Keratinocyte (primary cell): ENCODE measurements around the gene CEMP1. TPM values are rescaled to one million over a fixed set of nuclear protein-coding genes. Genes with fewer than 3 reads are reported as not detected.
A peak's percentile ranks its signal among the peaks of the same experiment; 100 is the strongest.

Experiments
- DNase-seq: peaks from one replicate; pipeline ENCODE4 v3.0.0-alpha.2; 2011; ENCODE audit warnings: low read depth, missing footprints, low spot score
- FAIRE-seq: peaks from 2 replicates; lab custom pipeline; 2011; peaks lifted over from hg19 to GRCh38; lab: Jason Lieb, UNC
- H2AFZ ChIP-seq: 2 replicates; pipeline ENCODE4 v1.6.0; 2012; ENCODE audit warnings: low read length, control low read depth, inconsistent platforms; ENCODE audit not compliant: control insufficient read depth
- H3K27ac ChIP-seq: 2 replicates; pipeline ENCODE4 v1.5.1; 2011; ENCODE audit warnings: low read length; ENCODE audit not compliant: control insufficient read depth, insufficient read depth
- H3K27me3 ChIP-seq: 3 replicates; pipeline ENCODE4 v1.6.0; 2011; ENCODE audit warnings: low read length; ENCODE audit not compliant: control insufficient read depth, insufficient read depth; ENCODE audit errors: extremely low read depth
- H3K36me3 ChIP-seq, 2 experiments: 2 replicates in 1 of 2; 3 replicates in 1 of 2; pipeline ENCODE4 v1.5.1; 2011; ENCODE audit warnings: low read length in 2 of 2, mild to moderate bottlenecking in 1 of 2; ENCODE audit not compliant: control insufficient read depth in 2 of 2, insufficient read depth in 2 of 2; ENCODE audit errors: extremely low read depth in 1 of 2
- H3K4me1 ChIP-seq: 3 replicates; pipeline ENCODE4 v1.5.1; 2011; ENCODE audit warnings: low read length; ENCODE audit not compliant: control insufficient read depth, insufficient read depth; ENCODE audit errors: extremely low read depth
- H3K4me2 ChIP-seq: 3 replicates; pipeline ENCODE4 v1.6.0; 2011; ENCODE audit warnings: low read depth, low read length; ENCODE audit not compliant: control insufficient read depth, insufficient read depth; ENCODE audit errors: extremely low read depth
- H3K4me3 ChIP-seq, 3 experiments: fragments of 200-600 bp in 1 of 3; sonication (generic) in 1 of 3; 2 replicates in 2 of 3; 3 replicates in 1 of 3; pipeline ENCODE4 v1.5.1; 2011 to 2016; ENCODE audit warnings: low read length in 3 of 3, mild to moderate bottlenecking in 3 of 3, control low read depth in 2 of 3, inconsistent platforms in 1 of 3, low read depth in 1 of 3, mixed read lengths in 1 of 3, mixed run types in 1 of 3, moderate library complexity in 1 of 3; ENCODE audit not compliant: control insufficient read depth in 2 of 3, insufficient read depth in 2 of 3; ENCODE audit errors: extremely low read depth in 1 of 3
- H3K79me2 ChIP-seq: 2 replicates; pipeline ENCODE4 v1.6.0; 2012; ENCODE audit warnings: low read length; ENCODE audit not compliant: control insufficient read depth, insufficient read depth
- H3K9ac ChIP-seq: 3 replicates; pipeline ENCODE4 v1.6.0; 2011; ENCODE audit warnings: low read length; ENCODE audit not compliant: control insufficient read depth, insufficient read depth; ENCODE audit errors: extremely low read depth
- H3K9me1 ChIP-seq: 3 replicates; pipeline ENCODE4 v1.6.0; 2011; ENCODE audit warnings: low read length; ENCODE audit not compliant: control insufficient read depth, insufficient read depth; ENCODE audit errors: extremely low read depth
- H3K9me3 ChIP-seq: 2 replicates; pipeline ENCODE4 v1.5.1; 2012; ENCODE audit warnings: low read depth, low read length; ENCODE audit not compliant: control insufficient read depth
- H4K20me1 ChIP-seq: 3 replicates; pipeline ENCODE4 v1.6.0; 2011; ENCODE audit warnings: low read length; ENCODE audit not compliant: control insufficient read depth, insufficient read depth; ENCODE audit errors: extremely low read depth
- CTCF ChIP-seq, 3 experiments: IDR thresholded peaks in 1 of 3; conservative IDR thresholded peaks in 1 of 3; optimal IDR thresholded peaks in 1 of 3; 2 replicates in 2 of 3; 3 replicates in 1 of 3; pipeline versions ENCODE3 to v1.5.1; 2011; ENCODE audit warnings: low read length in 3 of 3, mild to moderate bottlenecking in 3 of 3, moderate library complexity in 2 of 3, control low read depth in 1 of 3, inconsistent platforms in 1 of 3; ENCODE audit not compliant: insufficient read depth in 2 of 3; ENCODE audit errors: extremely low read depth in 1 of 3
- EZH2 ChIP-seq: IDR thresholded peaks from one replicate; pipeline ENCODE4 v1.6.1; 2012; ENCODE audit warnings: inconsistent platforms, mild to moderate bottlenecking, low read length, moderate library complexity
- dilution Hi-C: fragments of 300-500 bp; cut with MboI; formaldehyde crosslinking; loops from one replicate; pipeline ENCODE4 v1.7.0; 2020; ENCODE audit warnings: low sequenced_read_pairs; ENCODE audit not compliant: extremely low pct_ligation_motif_present
- polyA plus RNA-seq, 5 experiments: library from polyadenylated mRNA; depleted of rRNA in 3 of 5; stranded (reverse) in 3 of 5; stranded (forward) in 1 of 5; unstranded in 1 of 5; fragments of >200 nt; gene quantifications; 1 replicate in 1 of 5; 2 replicates in 3 of 5; 3 replicates in 1 of 5; pipeline versions ENCODE4 v1.2.1 to v1.2.3, GENCODE V29; 2011 to 2012; ENCODE audit warnings: missing spikeins in 2 of 5, low read depth in 1 of 5, low replicate concordance in 1 of 5

The CEMP1 gene
- polyA plus RNA-seq, 1 donor (not counting 4 experiments of a cell fraction or from before 2014, with no cell fraction given), result not detected

DNA sequence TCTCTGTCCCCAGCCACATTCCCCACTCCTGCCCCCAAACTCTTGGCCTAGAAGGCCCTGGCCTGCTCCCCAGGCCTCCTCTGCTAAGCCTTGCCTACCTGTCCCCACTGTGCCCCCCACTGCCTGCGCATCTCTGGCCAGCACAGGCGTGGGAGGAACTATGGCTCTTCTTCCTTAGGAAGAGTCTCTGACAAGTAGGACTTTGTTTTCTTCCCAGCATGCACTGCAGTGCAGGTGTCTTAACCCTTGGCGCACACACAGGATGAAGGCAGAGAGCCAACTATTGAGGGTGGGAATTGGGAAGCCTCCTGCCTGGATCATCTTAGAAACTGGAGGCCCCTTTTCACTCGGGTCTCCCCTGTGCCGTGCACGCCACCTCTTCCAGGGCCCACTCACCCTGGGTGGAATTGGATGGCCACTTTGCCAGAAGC, 7.4 kb downstream of the CEMP1 start:
- Histone ChIP-seq H3K79me2 (peaks cover 21% of the 10 kb centered on the region), H3K9ac (no peak overlapping the region)

DNA sequence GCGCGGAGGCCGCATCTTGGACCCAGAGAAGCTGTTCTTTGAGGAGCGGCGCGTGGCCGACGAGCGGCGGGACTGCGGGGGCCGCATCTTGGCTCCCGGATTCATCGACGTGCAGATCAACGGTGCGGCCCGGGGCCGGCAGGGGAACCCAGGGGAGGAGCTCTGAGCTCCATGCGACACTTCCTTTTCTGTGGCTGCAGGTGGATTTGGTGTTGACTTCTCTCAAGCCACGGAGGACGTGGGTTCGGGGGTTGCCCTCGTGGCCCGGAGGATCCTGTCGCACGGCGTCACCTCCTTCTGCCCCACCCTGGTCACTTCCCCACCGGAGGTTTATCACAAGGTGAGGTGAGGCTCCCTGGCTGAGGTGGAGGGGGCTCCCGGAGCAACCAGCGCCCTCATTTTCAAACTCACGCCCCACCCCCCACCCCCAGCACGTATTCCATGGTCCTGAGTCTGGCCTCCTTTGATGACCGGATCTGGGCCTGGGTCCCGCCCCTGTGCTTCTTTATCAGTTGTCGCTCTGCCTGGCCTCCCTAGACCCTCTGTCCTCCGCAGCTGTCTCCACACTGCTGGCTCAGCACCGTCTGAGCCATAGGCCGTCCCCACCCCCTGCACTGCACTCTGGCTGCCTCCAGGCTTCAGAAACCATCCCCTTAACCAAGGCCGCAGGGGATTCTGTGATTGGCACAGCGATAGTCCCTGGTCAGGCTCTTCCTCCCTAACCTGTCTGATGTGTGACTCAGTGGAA, 10.2 kb downstream of the CEMP1 start:
- Histone ChIP-seq H3K27me3 (no peaks in the 10 kb centered on the region), H3K79me2 (peaks cover 49% of the 10 kb centered on the region), H3K4me3 (peak overlapping the region; percentile 52 to 77 (median 74)), H3K9me3 (no peaks in the 10 kb centered on the region), H3K36me3 (peaks cover 16 to 32% of the 10 kb centered on the region in 2 experiments), H3K9me1 (peaks cover 12% of the 10 kb centered on the region), H2AFZ (no peak overlapping the region), H3K27ac (peak overlapping the region; percentile 66), H4K20me1 (peaks cover 35% of the 10 kb centered on the region), H3K9ac (peak overlapping the region; percentile 83), H3K4me2 (peak overlapping the region; percentile 94), H3K4me1 (peaks cover 28% of the 10 kb centered on the region)
- DNase-seq (no peak), FAIRE-seq (no peak)
- no peak for TF ChIP-seq CTCF (optimal IDR thresholded peaks at IDR 0.05 in 1 of 3, IDR thresholded peaks at IDR 0.05 in 1 of 3, conservative IDR thresholded peaks at IDR 0.05 in 1 of 3; ENCODE audit: extremely low read depth in 1 of 3, insufficient read depth in 2 of 3, low read length in 3 of 3)
- no peak for TF ChIP-seq EZH2
- dilution Hi-C loops, result no loop called here

More for the DNA sequence above, 7.4 kb downstream of the CEMP1 start:
- no peak overlapping the region for H3K4me2 ChIP-seq
- H2AFZ ChIP-seq, result no peak overlapping the region
- H3K9me1 ChIP-seq, result no peaks in the 10 kb centered on the region
- H3K4me3 ChIP-seq, result no peak overlapping the region
- H3K36me3 ChIP-seq, result peaks cover 16 to 45% of the 10 kb centered on the region in 2 experiments
- TF ChIP-seq CTCF (optimal IDR thresholded peaks at IDR 0.05 in 1 of 3, IDR thresholded peaks at IDR 0.05 in 1 of 3, conservative IDR thresholded peaks at IDR 0.05 in 1 of 3; ENCODE audit: extremely low read depth in 1 of 3, insufficient read depth in 2 of 3, low read length in 3 of 3) (no peak), EZH2 (no peak)
- FAIRE-seq (no peak), DNase-seq (no peak)
- H3K4me1 ChIP-seq, result peaks cover 9% of the 10 kb centered on the region
- peaks cover 10% of the 10 kb centered on the region for H4K20me1 ChIP-seq
- dilution Hi-C loops, result no loop called here
- no peak overlapping the region for H3K27ac ChIP-seq
- H3K27me3 ChIP-seq, result no peaks in the 10 kb centered on the region
- H3K9me3 ChIP-seq, result no peaks in the 10 kb centered on the region
